GM23248 (cell line): ENCODE data around the gene CLDN7. TPM values are rescaled to one million over a fixed set of nuclear protein-coding genes. Genes with fewer than 3 reads are reported as not detected.

Source experiments
- DNase-seq: peaks from one replicate; pipeline ENCODE4 v3.0.0-alpha.2; 2015
- H2AFZ ChIP-seq: fragments of 200-600 bp; sonication (generic); 2 replicates; pipeline ENCODE4 v1.6.1; 2016; ENCODE audit warnings: antibody characterized with exemption
- H3F3A ChIP-seq: fragments of 200-600 bp; sonication (generic); 2 replicates; pipeline ENCODE4 v1.6.1; 2016; ENCODE audit warnings: mild to moderate bottlenecking, antibody characterized with exemption, mixed run types; ENCODE audit not compliant: insufficient read depth
- H3K27ac ChIP-seq: fragments of 200-600 bp; sonication (generic); 2 replicates; pipeline ENCODE4 v1.5.1; 2016; ENCODE audit warnings: mild to moderate bottlenecking
- H3K27me3 ChIP-seq: fragments of 200-600 bp; sonication (generic); replicated peaks from 2 replicates; pipeline ENCODE4 v1.6.1; 2016; ENCODE audit warnings: mild to moderate bottlenecking; ENCODE audit not compliant: insufficient read depth
- H3K36me3 ChIP-seq: fragments of 200-600 bp; sonication (generic); 2 replicates; pipeline ENCODE4 v1.6.1; 2016; ENCODE audit warnings: low read depth, mild to moderate bottlenecking
- H3K4me1 ChIP-seq: fragments of 200-600 bp; sonication (generic); 2 replicates; pipeline ENCODE4 v1.6.1; 2016; ENCODE audit warnings: mild to moderate bottlenecking; ENCODE audit not compliant: insufficient read depth
- H3K4me2 ChIP-seq: fragments of 200-600 bp; sonication (generic); one replicate; pipeline ENCODE4 v1.6.1; 2016; ENCODE audit warnings: mild to moderate bottlenecking; ENCODE audit not compliant: unreplicated experiment
- H3K4me3 ChIP-seq: fragments of 200-600 bp; sonication (generic); 2 replicates; pipeline ENCODE4 v1.5.1; 2016; ENCODE audit warnings: mild to moderate bottlenecking
- H3K79me2 ChIP-seq: fragments of 200-600 bp; sonication (generic); 2 replicates; pipeline ENCODE4 v1.6.1; 2016; ENCODE audit warnings: mild to moderate bottlenecking; ENCODE audit not compliant: insufficient read depth
- H3K9ac ChIP-seq: fragments of 200-600 bp; sonication (generic); 2 replicates; pipeline ENCODE4 v1.6.1; 2016; ENCODE audit warnings: mild to moderate bottlenecking
- H3K9me2 ChIP-seq: fragments of 200-600 bp; sonication (generic); 2 replicates; pipeline ENCODE4 v1.6.1; 2016; ENCODE audit warnings: mixed run types, mild to moderate bottlenecking, moderate library complexity; ENCODE audit not compliant: insufficient read depth
- H3K9me3 ChIP-seq: fragments of 200-600 bp; sonication (generic); one replicate; pipeline ENCODE4 v1.6.1; 2017; ENCODE audit warnings: low read depth
- H4K20me1 ChIP-seq: fragments of 200-600 bp; sonication (generic); 2 replicates; pipeline ENCODE4 v1.6.0; 2016; ENCODE audit not compliant: insufficient read depth
- EZH2 ChIP-seq: fragments of 200-600 bp; sonication (generic); IDR thresholded peaks from 2 replicates; pipeline ENCODE4 v1.6.1; 2018; ENCODE audit warnings: antibody characterized with exemption, mild to moderate bottlenecking; ENCODE audit not compliant: insufficient read depth, poor library complexity, severe bottlenecking
- EZH2phosphoT487 ChIP-seq: fragments of 200-600 bp; sonication (generic); IDR thresholded peaks from 2 replicates; pipeline ENCODE4 v1.6.1; 2018; ENCODE audit warnings: antibody characterized with exemption, moderate library complexity, mild to moderate bottlenecking, low read depth; ENCODE audit not compliant: insufficient read depth
- WGBS, 2 experiments: methylation state at CpG; one replicate each; pipeline ENCODE4 v1.1.6; 2015 to 2017; ENCODE audit warnings: low lambda C conversion rate in 2 of 2, low coverage in 1 of 2; ENCODE audit errors: missing lambda C conversion rate in 2 of 2; 5-methylcytosine and 5-hydroxymethylcytosine counted together
- in situ Hi-C: fragments of 300-500 bp; cut with MboI; formaldehyde crosslinking; loops from 2 replicates; pipeline ENCODE4 v1.15.0; 2020
- polyA plus RNA-seq: library from polyadenylated mRNA; unstranded; fragments of >200 nt; fragmentation: Nextera tagmentation; extraction: Ambion mirVana; gene quantifications from 2 replicates; pipeline ENCODE4 v1.2.1, GENCODE V29; 2016
- total RNA-seq: library from RNA; depleted of rRNA; stranded (reverse); fragments of >200 nt; shearing (Covaris generic); gene quantifications from 2 replicates; pipeline ENCODE4 v1.2.3, GENCODE V29; 2014

CLDN7 gene
- total and polyA plus RNA-seq, 2 experiments from 2014 or later, result 2.3 to 4.5 TPM

DNA sequence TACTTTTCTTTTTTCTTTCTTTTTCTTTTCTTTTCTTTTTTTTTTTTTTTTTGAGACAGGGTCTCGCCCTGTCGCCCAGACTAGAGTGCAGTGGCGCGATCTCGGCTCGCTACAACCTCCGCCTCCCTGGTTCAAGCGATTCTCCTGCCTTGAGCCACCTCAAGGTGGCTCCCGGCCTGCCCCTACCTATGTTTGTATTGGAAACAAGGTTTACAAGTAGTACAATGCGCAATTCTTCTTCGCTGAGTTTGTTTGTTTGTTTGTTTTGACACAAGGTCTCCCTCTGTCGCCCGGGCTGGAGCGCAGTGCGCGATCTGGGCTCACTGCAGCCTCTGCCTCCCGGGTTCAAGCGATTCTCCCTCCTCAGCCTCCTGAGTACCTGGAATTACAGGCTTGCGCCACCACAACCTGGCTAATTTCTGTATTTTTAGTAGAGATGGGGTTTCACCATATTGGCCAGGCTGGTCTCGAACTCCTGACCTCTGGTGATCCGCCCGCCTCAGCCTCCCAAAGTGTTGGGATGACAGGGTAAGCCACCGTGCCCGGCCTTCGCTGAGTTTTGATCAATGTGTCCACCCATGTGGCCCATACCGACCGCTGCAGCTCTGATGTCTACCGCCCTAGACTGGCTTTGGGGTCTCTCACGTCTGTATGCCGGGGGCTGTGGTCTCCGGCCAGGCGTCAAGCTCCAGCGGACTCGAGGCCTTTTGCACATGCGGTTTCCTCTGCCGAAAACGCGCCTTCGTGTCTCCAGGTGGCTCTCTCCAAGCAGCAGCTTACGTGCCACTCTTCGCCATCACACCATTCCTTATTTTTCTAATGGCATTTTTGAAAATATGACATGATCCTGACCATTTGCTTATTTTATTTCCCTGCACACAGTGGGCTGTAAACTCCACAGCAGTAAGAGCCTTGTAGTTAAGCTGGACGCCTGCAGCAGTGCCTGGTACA lies 33.2 kb upstream of the CLDN7 start:
- no peaks in the 10 kb centered on the region for H3K36me3 ChIP-seq
- no peak for DNase-seq
- no peaks in the 10 kb centered on the region for H3K79me2 ChIP-seq
- H3F3A ChIP-seq, result peaks cover 5% of the 10 kb centered on the region; the same call in 1 of the 2 replicates
- H3K9me2 ChIP-seq, result no peaks in the 10 kb centered on the region
- no peak overlapping the region for H3K27ac ChIP-seq
- in situ Hi-C loops, result no loop called here
- no peaks in the 10 kb centered on the region for H3K9me3 ChIP-seq
- H3K9ac ChIP-seq, result peak overlapping the region; percentile 53
- peaks cover 21% of the 10 kb centered on the region for H3K27me3 ChIP-seq
- H3K4me3 ChIP-seq, result peak overlapping the region; percentile 44
- no peak for TF ChIP-seq EZH2phosphoT487
- no peak for TF ChIP-seq EZH2
- no peaks in the 10 kb centered on the region for H4K20me1 ChIP-seq
- peak overlapping the region; percentile 77 for H2AFZ ChIP-seq
- no peaks in the 10 kb centered on the region for H3K4me1 ChIP-seq
- H3K4me2 ChIP-seq, result peak overlapping the region; percentile 44
- WGBS, 2 experiments, result 78 to 79% methylated on average over 42 of the region's 42 CpGs

DNA sequence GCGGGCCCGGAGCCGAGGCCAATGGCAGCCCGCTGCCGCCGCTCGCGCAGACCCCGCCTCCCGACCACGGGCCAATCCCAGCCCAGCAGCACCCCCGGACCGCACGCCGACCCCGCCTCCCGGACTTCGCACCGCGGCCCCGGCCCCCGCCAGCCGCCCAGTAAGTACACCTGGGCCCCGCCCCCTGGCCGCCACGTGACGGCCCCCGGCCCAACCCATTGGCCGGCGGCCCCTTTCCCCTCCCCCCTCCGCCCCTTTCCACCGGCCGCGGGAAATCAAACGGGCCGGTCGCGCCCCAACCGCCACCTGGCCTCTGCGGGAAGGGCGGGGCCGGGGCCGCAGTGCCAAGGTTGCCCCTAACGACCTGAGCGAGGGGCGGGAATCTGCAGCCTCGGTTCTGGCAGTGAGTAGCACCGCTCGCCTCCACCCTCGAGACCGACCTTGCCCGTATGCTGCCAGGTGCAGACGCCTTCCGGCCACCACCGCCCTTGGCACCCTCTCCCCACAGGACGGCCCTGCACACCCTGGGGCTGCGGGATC lies 32.4 kb upstream of the CLDN7 start, which contains the start of gene YBX2:
Gene YBX2, minus strand, starts transcription at position 26 of the 540 bp plus-strand sequence. CDS start 139 bp downstream, outside the sequence.
- peak; percentile 52 for DNase-seq
- no peak within 1 kb of the TSS for H2AFZ ChIP-seq
- H3K27ac ChIP-seq, result no peak within 1 kb of the TSS
- no peak within 1 kb of the TSS for H3K9ac ChIP-seq
- H3F3A ChIP-seq, result peaks cover 5% of the 10 kb centered on the region; the same call in 1 of the 2 replicates
- no peaks in the 10 kb centered on the region for H3K9me2 ChIP-seq
- H3K4me2 ChIP-seq, result peak within 1 kb of the TSS; percentile 18
- H3K27me3 ChIP-seq, result peaks cover 21% of the 10 kb centered on the region
- H3K36me3 ChIP-seq, result no peaks in the 10 kb centered on the region
- no peaks in the 10 kb centered on the region for H4K20me1 ChIP-seq
- H3K9me3 ChIP-seq, result no peaks in the 10 kb centered on the region
- H3K4me3 ChIP-seq, result peak within 1 kb of the TSS; percentile 28
- WGBS, 2 experiments, result 6 to 7% methylated on average over 17 to 54 of the region's 57 CpGs
- TF ChIP-seq EZH2phosphoT487, result no peak
- no peak for TF ChIP-seq EZH2
- in situ Hi-C loops, result no loop called here
- no peaks in the 10 kb centered on the region for H3K4me1 ChIP-seq
- no peaks in the 10 kb centered on the region for H3K79me2 ChIP-seq

DNA sequence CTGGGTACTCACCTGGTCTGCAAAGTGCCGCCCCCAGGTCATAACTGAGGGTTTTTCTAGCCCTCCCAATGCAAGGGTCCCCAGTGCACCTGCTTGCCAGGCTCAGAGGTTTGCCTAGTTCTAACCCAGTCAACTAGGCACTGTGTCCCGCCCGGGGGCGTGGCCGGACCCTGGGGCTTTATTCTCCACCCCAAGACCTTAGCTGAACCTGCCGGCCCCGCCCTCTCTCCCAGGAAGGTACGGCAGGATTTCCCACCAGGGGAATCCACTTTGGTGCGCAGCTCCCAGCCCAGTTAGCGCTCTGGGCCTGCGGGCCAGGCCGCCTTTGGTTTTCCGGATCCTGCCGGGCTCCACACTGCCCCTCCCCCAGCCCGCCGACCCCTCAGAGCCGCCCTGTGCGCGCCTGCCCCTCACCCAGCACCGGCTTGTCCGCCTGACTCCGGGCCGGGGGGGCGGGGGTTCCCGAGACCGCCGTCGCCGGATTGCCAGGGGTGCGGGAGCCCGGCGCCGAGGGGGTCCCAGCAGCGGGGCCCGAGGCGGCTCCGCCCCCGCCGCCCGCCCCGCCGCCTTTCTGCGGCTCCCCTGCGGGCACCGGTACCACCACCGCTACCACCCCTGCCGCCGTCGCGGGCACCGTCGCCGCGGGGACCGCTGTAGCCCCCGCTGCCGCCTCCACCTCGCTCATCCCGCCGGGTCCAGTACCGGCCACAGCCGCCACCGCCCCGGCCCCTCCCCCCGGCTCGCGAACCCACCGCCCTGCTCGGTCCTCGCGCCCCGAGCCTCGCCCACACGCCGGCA lies 31.7 kb upstream of the CLDN7 start:
- no peak for DNase-seq
- WGBS, 2 experiments, result 5 to 9% methylated on average over 19 to 63 of the region's 75 CpGs
- Histone ChIP-seq H4K20me1 (no peaks in the 10 kb centered on the region), H3K27me3 (peaks cover 21% of the 10 kb centered on the region), H3K36me3 (no peaks in the 10 kb centered on the region), H3K9me3 (no peaks in the 10 kb centered on the region), H3K4me1 (no peaks in the 10 kb centered on the region), H3K4me2 (peak overlapping the region; percentile 18), H3K27ac (no peak overlapping the region), H3K4me3 (peak overlapping the region; percentile 28), H3K9me2 (no peaks in the 10 kb centered on the region), H3F3A (peaks cover 5% of the 10 kb centered on the region; the same call in 1 of the 2 replicates), H2AFZ (no peak overlapping the region), H3K9ac (no peak overlapping the region), H3K79me2 (no peaks in the 10 kb centered on the region)
- TF ChIP-seq EZH2, result peak; percentile 64
- no peak for TF ChIP-seq EZH2phosphoT487
- in situ Hi-C loops, result no loop called here

DNA sequence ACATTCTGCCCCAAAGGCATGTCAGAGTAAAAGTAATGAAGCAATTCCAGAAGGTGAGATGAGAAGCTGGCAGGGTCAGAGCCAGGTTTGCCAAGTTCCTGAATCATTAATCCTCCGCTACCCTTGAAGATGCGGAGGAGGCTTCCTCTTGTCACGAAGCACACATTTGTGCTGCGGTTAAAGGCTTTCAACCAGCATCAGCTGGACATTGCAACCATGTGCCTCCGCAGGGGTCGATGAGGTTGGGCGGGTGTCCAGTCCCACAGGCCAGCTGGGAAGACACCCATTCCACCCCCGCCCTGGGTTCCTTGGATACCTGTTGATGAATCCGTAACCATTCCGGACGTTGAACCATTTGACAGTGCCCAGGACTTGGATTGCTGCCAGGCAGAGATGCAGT lies 30.9 kb upstream of the CLDN7 start:
- Histone ChIP-seq H3K9me3 (no peaks in the 10 kb centered on the region), H3K79me2 (no peaks in the 10 kb centered on the region), H3K27me3 (peaks cover 22% of the 10 kb centered on the region), H3K4me1 (no peaks in the 10 kb centered on the region), H3K27ac (no peak overlapping the region), H3K4me3 (no peak overlapping the region), H2AFZ (no peak overlapping the region), H4K20me1 (no peaks in the 10 kb centered on the region), H3K36me3 (no peaks in the 10 kb centered on the region), H3F3A (peaks cover 5% of the 10 kb centered on the region; the same call in 1 of the 2 replicates), H3K4me2 (no peak overlapping the region), H3K9ac (no peak overlapping the region), H3K9me2 (no peaks in the 10 kb centered on the region)
- in situ Hi-C loops, result no loop called here
- peak; percentile 36 for DNase-seq
- TF ChIP-seq EZH2phosphoT487 (no peak), EZH2 (no peak)
- WGBS, 2 experiments, result 64% methylated on average over 11 of the region's 11 CpGs
